HG02840 (cell line): ENCODE results near the gene PCDHGB7.
"Not testable (repeated sequence)": the region's sequence is repeated elsewhere in the genome, so short reads cannot be mapped to it uniquely, and the experiment has no call there.

Experiments used
- ATAC-seq: cut with Tn5 transposase; IDR thresholded peaks from one replicate; pipeline ENCODE4 v1.9.1; 2021; ENCODE audit warnings: mild to moderate bottlenecking, moderate library complexity, moderate number of reproducible peaks; ENCODE audit not compliant: unreplicated experiment, low FRiP score

Gene PCDHGB7

GRCh38 chr5:141394401-141395187, 22.9 kb upstream of the PCDHGB7 start:
- ATAC-seq, result not testable (repeated sequence)

- not testable (repeated sequence) for ATAC-seq
These were observed 19.5 kb upstream of the PCDHGB7 start, which contains the start of gene PCDHGB5 for GRCh38 chr5:141397756-141398551. TSS of gene PCDHGB5 (plus strand) at chr5:141397947. CDS start at chr5:141398128, 181 bp downstream.

- ATAC-seq, result no peak
These were observed 18.9 kb upstream of the PCDHGB7 start for GRCh38 chr5:141398608-141399007.

- no peak for ATAC-seq
These were observed 17.8 kb upstream of the PCDHGB7 start for GRCh38 chr5:141399555-141400258.

- no peak for ATAC-seq
These were observed 14.8 kb upstream of the PCDHGB7 start, which contains the start of gene PCDHGA9 for GRCh38 chr5:141402553-141403243. TSS of gene PCDHGA9 (plus strand) at chr5:141402778. CDS start at chr5:141402953, 175 bp downstream.

- no peak for ATAC-seq
These were observed 14.1 kb upstream of the PCDHGB7 start for GRCh38 chr5:141403387-141403786.

GRCh38 chr5:141407790-141408505, 9.5 kb upstream of the PCDHGB7 start, which contains the start of gene PCDHGB6:
TSS of gene PCDHGB6 (plus strand) at chr5:141408021. CDS start at chr5:141408203, 182 bp downstream.
- not testable (repeated sequence) for ATAC-seq

- ATAC-seq, result no peak
These were observed 7.7 kb upstream of the PCDHGB7 start for GRCh38 chr5:141409598-141410306.

GRCh38 chr5:141411575-141411974, 5.9 kb upstream of the PCDHGB7 start:
- ATAC-seq, result no peak

GRCh38 chr5:141412854-141413539, 4.5 kb upstream of the PCDHGB7 start, which contains the start of gene PCDHGA10:
TSS of gene PCDHGA10 (plus strand) at chr5:141412987. CDS start at chr5:141413176, 189 bp downstream.
- ATAC-seq, result peak; percentile 69

- ATAC-seq, result no peak
These were observed 3.9 kb upstream of the PCDHGB7 start for GRCh38 chr5:141413540-141414069.

GRCh38 chr5:141414548-141415274, 2.8 kb upstream of the PCDHGB7 start:
- not testable (repeated sequence) for ATAC-seq

GRCh38 chr5:141415275-141415618, 2.2 kb upstream of the PCDHGB7 start:
- not testable (repeated sequence) for ATAC-seq

GRCh38 chr5:141419074-141419880, 1.8 kb downstream of the PCDHGB7 start:
- ATAC-seq, result no peak

GRCh38 chr5:141420855-141421488, 3.5 kb downstream of the PCDHGB7 start, which contains the start of gene PCDHGA11:
TSS of gene PCDHGA11 (plus strand) at chr5:141421051. CDS start at chr5:141421228, 177 bp downstream.
- no peak for ATAC-seq

GRCh38 chr5:141421489-141421855, 4.0 kb downstream of the PCDHGB7 start:
- ATAC-seq, result no peak
